Amygdala (tissue), 56 donors: Measurements from ENCODE around the gene DUT.

Experiments
- DNase-seq, 56 donors: peaks; one replicate each; lab custom pipeline; 2025; lab: John Stamatoyannopoulos, UW

The DUT gene

GRCh38 chr15:48330855-48331795, at the start of gene DUT:
DUT (plus strand) TSS chr15:48331429; CDS start chr15:48331516, 87 bp downstream.
- DNase-seq: peak in 55 of 56 donors; percentile 17 to 86 (median 74)

DNA sequence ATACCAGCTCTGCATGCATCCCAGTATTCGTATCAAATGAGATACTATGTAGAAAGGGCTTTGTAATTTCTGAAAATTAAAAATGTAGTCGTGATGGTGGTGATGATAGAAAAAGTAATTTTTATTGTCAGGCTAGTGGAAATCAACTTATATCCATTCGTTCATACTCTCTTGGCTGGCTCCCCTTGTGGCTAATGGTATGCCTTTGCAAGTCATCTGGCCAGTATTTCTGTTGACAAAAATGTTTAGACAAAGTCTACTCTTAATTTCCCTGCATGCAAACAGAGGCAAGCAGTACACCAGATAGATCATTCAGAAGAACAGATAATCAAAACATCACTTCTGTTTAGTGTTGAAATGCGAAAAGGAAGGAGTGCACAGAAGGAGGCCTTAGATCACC, 49.6 kb upstream of the DUT start:
- no peak for DNase-seq

- DNase-seq: peak in 1 of 56 donors; percentile 4
Observed at GRCh38 chr15:48282216-48282615, 49.0 kb upstream of the DUT start.

- DNase-seq: no peak
Observed at GRCh38 chr15:48283396-48284145, 47.7 kb upstream of the DUT start.

- DNase-seq: peak in 30 of 56 donors; percentile 1 to 73 (median 15)
Observed at GRCh38 chr15:48285329-48286214, 45.7 kb upstream of the DUT start.

DNA sequence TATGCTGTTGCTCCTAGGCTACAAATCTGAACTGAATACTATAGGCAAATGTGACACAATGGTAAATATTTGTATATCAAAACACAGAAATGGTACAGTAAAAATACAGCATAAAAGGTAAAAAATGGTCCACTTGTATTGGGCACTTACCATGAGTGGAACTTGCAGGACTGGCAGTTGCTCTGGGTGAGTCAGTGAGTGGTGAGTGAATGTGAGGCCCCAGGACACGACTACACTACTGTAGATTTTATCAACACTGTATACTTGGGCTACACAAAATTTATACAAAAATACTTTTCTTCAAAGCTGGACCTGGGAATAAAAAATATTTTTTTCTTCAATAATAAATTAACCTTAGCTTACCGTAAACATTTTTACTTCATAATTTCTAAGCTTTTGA, 41.6 kb upstream of the DUT start:
- DNase-seq: no peak

DNA sequence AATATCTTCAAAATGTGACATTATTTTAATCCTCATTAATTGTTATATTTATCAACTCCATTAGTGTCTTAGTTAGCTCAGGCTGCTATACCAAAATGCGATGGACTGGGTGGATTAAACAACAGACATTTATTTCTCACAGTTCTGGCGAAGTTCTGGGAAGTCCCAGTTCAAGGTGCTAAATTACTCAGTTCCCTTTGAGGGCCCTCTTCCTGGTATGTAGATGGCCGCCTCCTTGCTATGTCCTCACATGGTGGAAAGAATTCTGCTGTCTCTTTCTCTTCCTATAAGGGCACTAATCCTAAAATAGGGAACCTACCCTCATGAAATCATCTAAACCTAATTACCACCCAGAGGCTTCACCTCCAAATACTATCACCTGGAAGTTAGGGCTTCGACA, 38.8 kb upstream of the DUT start:
- DNase-seq: no peak

DNA sequence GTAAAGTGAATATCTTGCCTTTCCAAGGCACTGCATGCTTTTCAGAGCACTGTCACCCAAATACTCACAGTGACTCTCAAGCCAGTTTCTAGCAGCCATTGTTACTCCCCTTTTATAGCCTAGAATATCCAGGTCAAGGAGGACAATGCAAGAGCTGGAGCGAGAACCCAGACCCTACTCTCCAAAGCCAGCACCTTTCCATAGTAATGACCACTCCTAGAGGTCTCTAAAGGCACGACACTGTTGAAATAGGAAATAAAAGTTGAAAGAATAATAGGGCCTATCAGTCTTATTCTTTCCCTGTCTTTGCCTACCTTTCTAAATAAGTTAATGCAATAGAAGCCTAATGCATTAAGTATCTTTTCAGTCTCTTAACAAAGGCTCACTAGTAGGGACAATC, 33.6 kb upstream of the DUT start:
- no peak for DNase-seq

DNA sequence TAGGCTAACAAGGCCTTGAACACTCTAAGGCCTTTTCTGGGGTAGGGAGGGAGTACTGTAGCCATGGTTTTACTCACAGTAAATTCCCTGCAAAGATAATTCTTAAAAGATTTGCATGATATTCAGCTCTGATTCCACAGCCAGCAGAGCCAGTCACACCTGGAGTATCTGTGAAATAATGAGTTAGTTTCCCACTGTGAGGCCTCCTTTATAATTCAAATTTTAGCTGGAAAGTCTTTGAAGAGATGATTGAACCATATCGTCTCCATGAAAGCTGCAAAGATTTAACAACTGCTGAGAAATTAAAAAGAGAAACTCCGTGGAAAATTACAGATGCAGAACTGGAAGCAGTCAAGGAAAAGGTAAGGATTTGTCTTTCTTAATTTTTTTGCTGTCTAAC, 32.3 kb upstream of the DUT start:
- no peak for DNase-seq

DNA sequence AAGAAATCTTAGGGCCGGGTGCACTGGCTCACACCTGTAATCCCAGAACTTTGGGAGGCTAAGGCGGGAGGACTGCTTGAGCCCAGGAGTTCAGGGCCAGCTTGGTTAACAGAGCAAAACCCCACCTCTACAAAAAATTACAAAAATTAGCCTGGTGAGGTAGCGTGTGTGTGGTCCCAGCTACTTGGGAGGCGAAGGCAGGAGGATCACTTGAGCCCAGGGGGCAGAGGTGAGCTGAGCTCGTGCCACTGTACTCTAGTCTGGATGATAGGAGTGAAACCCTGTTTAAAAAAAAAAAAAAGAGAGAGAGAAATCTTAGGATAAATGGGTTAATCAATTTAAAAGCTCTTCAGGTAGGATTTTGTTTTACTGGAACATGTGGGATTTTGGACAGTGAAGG, 31.2 kb upstream of the DUT start:
- DNase-seq: no peak

DNA sequence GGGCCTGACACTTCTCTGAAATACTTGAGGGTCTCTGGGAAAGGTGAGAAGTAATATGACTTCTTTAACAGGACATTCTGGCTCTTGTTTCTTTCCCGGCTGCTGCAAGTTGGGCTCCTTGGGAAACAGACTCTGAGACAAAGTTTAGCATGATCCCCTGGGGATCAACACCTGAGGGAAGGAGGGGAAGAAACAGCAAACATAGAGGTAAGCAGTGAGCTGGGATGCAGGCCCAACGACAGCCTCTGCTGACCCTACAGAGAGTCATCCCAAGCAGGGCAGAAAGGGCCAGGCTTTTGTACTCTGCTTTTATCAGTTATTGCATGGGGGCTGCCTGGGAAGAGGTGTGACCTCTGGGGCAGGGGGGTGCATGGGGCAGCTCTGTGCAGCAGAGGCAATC, 26.8 kb upstream of the DUT start:
- no peak for DNase-seq

DNA sequence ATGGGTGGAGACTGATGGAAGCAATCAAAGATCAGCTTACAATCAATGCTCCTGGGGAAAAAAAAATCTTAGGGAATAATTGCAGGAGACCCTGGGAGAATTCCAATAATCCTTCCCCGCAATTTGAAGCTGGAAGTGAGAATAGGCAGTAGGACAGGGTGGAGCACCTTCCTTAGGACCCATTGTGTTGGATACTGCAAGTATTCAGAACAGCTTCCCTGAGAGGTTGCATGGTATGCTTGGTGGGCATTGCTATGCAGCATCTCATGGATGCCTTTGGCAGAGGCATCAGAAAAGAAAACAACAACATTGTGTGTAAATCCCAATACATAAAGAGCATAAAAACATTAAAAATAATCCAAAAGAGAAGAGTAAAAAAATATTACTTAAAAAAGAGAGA, 24.6 kb upstream of the DUT start:
- no peak for DNase-seq

DNA sequence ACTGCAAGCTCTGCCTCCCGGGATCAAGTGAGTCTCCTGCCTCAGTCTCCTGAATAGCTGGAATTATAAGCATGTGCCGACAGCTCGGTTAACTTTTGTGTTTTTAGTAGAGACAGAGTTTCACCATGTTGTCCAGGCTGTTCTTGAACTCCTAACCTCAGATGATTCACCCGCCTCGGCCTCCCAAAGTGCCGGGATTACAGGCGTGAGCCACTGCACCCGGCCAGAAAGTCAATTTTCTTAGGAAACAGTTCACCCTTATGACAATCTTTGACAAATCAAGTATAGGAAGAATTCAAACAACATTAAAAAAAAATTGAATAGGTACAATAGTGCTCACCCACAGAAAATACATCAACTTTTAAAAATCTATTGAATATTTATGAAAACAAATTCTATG, 23.6 kb upstream of the DUT start:
- DNase-seq: no peak

- no peak for DNase-seq
Observed at GRCh38 chr15:48309740-48310139, 21.5 kb upstream of the DUT start.

- no peak for DNase-seq
Observed at GRCh38 chr15:48313216-48313615, 18.0 kb upstream of the DUT start.

DNA sequence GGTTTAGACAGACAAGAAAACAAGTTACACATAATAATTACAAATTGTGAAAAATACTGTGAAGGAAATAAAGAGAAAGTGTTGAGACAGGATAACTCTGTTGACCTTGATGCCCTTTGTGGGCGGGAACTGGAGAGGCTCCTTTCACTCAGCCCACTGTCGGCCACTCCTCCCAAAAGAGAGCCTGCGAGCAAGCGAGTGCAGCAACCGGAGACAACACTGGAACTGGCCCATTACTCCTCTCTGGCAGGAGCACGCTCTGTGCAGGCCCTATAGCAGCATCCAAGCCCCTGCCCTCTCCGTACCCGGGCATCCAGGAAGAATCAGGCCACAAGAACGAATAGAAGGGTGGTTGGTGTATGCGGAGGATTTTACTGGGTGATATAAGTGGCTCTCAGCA, 16.2 kb upstream of the DUT start:
- no peak for DNase-seq

GRCh38 chr15:48317221-48317620, 14.0 kb upstream of the DUT start:
- no peak for DNase-seq

DNA sequence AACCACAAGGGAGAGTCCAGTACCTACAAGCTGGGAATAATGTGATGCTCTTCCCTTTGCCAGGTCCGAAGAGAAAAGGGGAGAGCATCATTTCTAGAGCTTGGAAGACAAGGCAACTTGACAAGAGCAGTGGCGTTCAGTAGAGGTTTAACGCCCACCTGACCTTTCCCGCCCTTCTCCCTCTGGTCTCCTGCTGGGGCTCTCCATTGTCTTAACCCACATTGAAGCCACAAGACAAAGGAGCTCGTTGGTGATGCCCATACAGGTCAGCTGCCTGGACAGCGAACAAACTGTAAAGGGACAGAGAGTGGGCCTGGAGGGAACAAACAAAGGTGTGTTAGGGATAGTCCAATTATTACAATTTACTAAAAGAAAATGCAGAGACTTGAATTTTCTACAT, 13.1 kb upstream of the DUT start:
- DNase-seq: no peak

DNA sequence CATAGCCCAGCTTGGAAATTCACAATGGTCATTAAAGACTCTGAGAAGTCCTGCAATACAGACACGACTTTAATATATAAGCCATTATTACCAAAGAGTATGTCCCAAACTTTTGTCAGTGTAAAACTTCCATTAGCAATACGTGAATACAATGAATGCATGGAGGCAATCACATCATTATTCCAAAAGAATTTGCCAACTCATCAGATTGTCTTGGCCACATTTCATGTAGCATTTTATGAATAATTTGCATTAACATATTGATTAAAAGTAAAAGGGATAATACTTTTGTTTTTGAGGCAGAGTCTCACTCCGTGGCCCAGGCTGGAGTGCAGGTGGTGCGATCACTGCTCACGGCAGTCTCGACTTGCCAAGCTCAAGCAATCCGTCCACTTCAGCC, 7.9 kb upstream of the DUT start:
- no peak for DNase-seq

GRCh38 chr15:48324949-48325348, 6.3 kb upstream of the DUT start:
- no peak for DNase-seq

- DNase-seq: no peak
Observed at GRCh38 chr15:48325400-48325799, 5.8 kb upstream of the DUT start.
